SK-N-SH (cell line): ENCODE data around the gene PBXIP1. TPM values are rescaled to one million over a fixed set of nuclear protein-coding genes. Genes with fewer than 3 reads are reported as not detected.

ENCODE experiments used
- CTCF ChIA-PET: fragments of 300-600, 350-600 bp; formaldehyde crosslinking; extraction: SDS; loops from one replicate; lab custom pipeline; 2021; lab: Yijun Ruan, JAX
- POLR2A ChIA-PET: fragments of 350-600 bp; sonication (Branson Sonifier 250); formaldehyde crosslinking; extraction: SDS; loops from one replicate; lab custom pipeline; 2020; ENCODE audit warnings: antibody characterized with exemption, inconsistent platforms; lab: Yijun Ruan, JAX
- DNase-seq: peaks from one replicate; pipeline ENCODE4 v3.0.0; 2012
- H2AFZ ChIP-seq: fragments of 200-600 bp; sonication (generic); 2 replicates; pipeline ENCODE4 v1.8.1; 2016; ENCODE audit warnings: antibody characterized with exemption, mild to moderate bottlenecking, low read depth
- H3F3A ChIP-seq: fragments of 200-600 bp; sonication (generic); replicated peaks from 2 replicates; pipeline ENCODE3; 2016; ENCODE audit warnings: antibody characterized with exemption, mild to moderate bottlenecking; ENCODE audit not compliant: insufficient read depth
- H3K27ac ChIP-seq, 2 experiments: fragments of 200-500 bp in 1 of 2; fragments of 200-600 bp in 1 of 2; sonication (Bioruptor generic) in 1 of 2; sonication (generic), shearing (Covaris generic) in 1 of 2; 2 replicates each; pipeline versions ENCODE4 v1.5.1 to v1.6.1; 2014 to 2016; ENCODE audit warnings: low read depth in 2 of 2, inconsistent platforms in 1 of 2, low read length in 1 of 2, mild to moderate bottlenecking in 1 of 2, mixed read lengths in 1 of 2
- H3K27me3 ChIP-seq: fragments of 200-600 bp; sonication (generic), shearing (Covaris generic); 2 replicates; pipeline ENCODE4 v1.6.1; 2016; ENCODE audit warnings: mixed run types; ENCODE audit not compliant: insufficient read depth
- H3K36me3 ChIP-seq, 2 experiments: fragments of 200-500 bp in 1 of 2; fragments of 200-600 bp in 1 of 2; sonication (Bioruptor generic) in 1 of 2; sonication (generic) in 1 of 2; replicated peaks in 1 of 2; 2 replicates each; pipeline versions ENCODE3 to v1.5.1; 2014 to 2016; ENCODE audit warnings: low read length in 1 of 2, mild to moderate bottlenecking in 1 of 2; ENCODE audit not compliant: insufficient read depth in 2 of 2, control insufficient read depth in 1 of 2
- H3K4me1 ChIP-seq, 2 experiments: fragments of 200-500 bp in 1 of 2; fragments of 200-600 bp in 1 of 2; sonication (Bioruptor generic) in 1 of 2; sonication (generic), shearing (Covaris generic) in 1 of 2; 2 replicates each; pipeline versions ENCODE4 v1.5.1 to v1.6.1; 2014 to 2016; ENCODE audit warnings: low read depth in 1 of 2, low read length in 1 of 2, mixed run types in 1 of 2; ENCODE audit not compliant: insufficient read depth in 2 of 2, control insufficient read depth in 1 of 2
- H3K4me2 ChIP-seq: fragments of 200-600 bp; sonication (generic), shearing (Covaris generic); 2 replicates; pipeline ENCODE4 v1.6.1; 2017; ENCODE audit warnings: mixed run types
- H3K4me3 ChIP-seq, 2 experiments: fragments of 200-500 bp in 1 of 2; fragments of 200-600 bp in 1 of 2; sonication (Bioruptor generic) in 1 of 2; sonication (generic), shearing (Covaris generic) in 1 of 2; 2 replicates each; pipeline versions ENCODE4 v1.5.1 to v1.8.1; 2014 to 2016; ENCODE audit warnings: low read depth in 2 of 2, inconsistent platforms in 1 of 2, low read length in 1 of 2, mild to moderate bottlenecking in 1 of 2, mixed read lengths in 1 of 2, moderate library complexity in 1 of 2
- H3K79me2 ChIP-seq: fragments of 200-600 bp; sonication (generic); 2 replicates; pipeline ENCODE4 v1.8.1; 2017; ENCODE audit warnings: mild to moderate bottlenecking; ENCODE audit not compliant: insufficient read depth
- H3K9ac ChIP-seq: fragments of 200-600 bp; sonication (generic); 2 replicates; pipeline ENCODE4 v1.6.1; 2017; ENCODE audit warnings: mixed run types
- H3K9me2 ChIP-seq: fragments of 200-600 bp; sonication (generic); 2 replicates; pipeline ENCODE4 v1.6.1; 2017; ENCODE audit warnings: mixed run types
- H3K9me3 ChIP-seq: fragments of 200-600 bp; sonication (generic); 2 replicates; pipeline ENCODE4 v1.6.1; 2017; ENCODE audit warnings: mixed run types, mild to moderate bottlenecking, moderate library complexity
- H4K20me1 ChIP-seq: fragments of 200-600 bp; sonication (generic); 2 replicates; pipeline ENCODE4 v1.6.1; 2017; ENCODE audit warnings: mild to moderate bottlenecking, mixed run types; ENCODE audit not compliant: insufficient read depth
- CHD2 ChIP-seq: fragments of 150-350 bp; IDR thresholded peaks from 2 replicates; pipeline ENCODE4 v1.6.1; 2018; ENCODE audit warnings: low read length; ENCODE audit not compliant: partially characterized antibody
- ELF1 ChIP-seq: IDR thresholded peaks from 2 replicates; pipeline ENCODE4 v1.4.0; 2012
- EZH2phosphoT487 ChIP-seq: fragments of 200-600 bp; sonication (generic); IDR thresholded peaks from 2 replicates; pipeline ENCODE4 v1.6.1; 2017; ENCODE audit warnings: low read depth, mixed run types, mild to moderate bottlenecking, antibody characterized with exemption, moderate library complexity, borderline replicate concordance
- GATA2 ChIP-seq: sonication (generic); formaldehyde crosslinking; IDR thresholded peaks from 2 replicates; pipeline ENCODE4 v1.5.0; 2020; ENCODE audit warnings: mild to moderate bottlenecking, missing genetic modification reagents
- IRF3 ChIP-seq: fragments of 150-350 bp; IDR thresholded peaks from 2 replicates; pipeline ENCODE4 v1.6.1; 2016; ENCODE audit warnings: mild to moderate bottlenecking, low read depth, low read length
- JUND ChIP-seq: IDR thresholded peaks from 2 replicates; pipeline ENCODE4 v1.4.0; 2012
- MXI1 ChIP-seq: IDR thresholded peaks from 2 replicates; pipeline ENCODE4 v1.6.1; 2012; ENCODE audit warnings: mild to moderate bottlenecking, low read depth, low read length, improper control_type of control experiment
- NFIC ChIP-seq: IDR thresholded peaks from 2 replicates; pipeline ENCODE4 v1.4.0; 2012; ENCODE audit warnings: borderline replicate concordance
- PBX3 ChIP-seq: IDR thresholded peaks from 2 replicates; pipeline ENCODE4; 2012
- YY1 ChIP-seq: IDR thresholded peaks from 2 replicates; pipeline ENCODE4 v1.4.0; 2012; ENCODE audit warnings: low read depth, mild to moderate bottlenecking
- ZBTB33 ChIP-seq: IDR thresholded peaks from 2 replicates; pipeline ENCODE4 v1.4.0; 2012; ENCODE audit warnings: low read depth, borderline replicate concordance
- WGBS: methylation state at CpG from one replicate; pipeline ENCODE4 v1.1.6; 2017; ENCODE audit warnings: low lambda C conversion rate; 5-methylcytosine and 5-hydroxymethylcytosine counted together
- polyA plus RNA-seq, 3 experiments: library from polyadenylated mRNA; depleted of rRNA; stranded (reverse); fragments of >200 nt; gene quantifications; 2 replicates each; pipeline ENCODE4 v1.2.3, GENCODE V29; 2012

PBXIP1 gene
- polyA plus RNA-seq, 1 of the 3 experiments (the other 2 are of a cell fraction), result 55.9 TPM

GRCh38 chr1:154957091-154957657, 1.3 kb upstream of the PBXIP1 start:
- peak overlapping the region in 1 of 2 experiments; percentile 91; a peak in 1 of 4 replicates for H3K27ac ChIP-seq
- H3K4me3 ChIP-seq, result no peak overlapping the region
- peaks cover 0 to 51% of the 10 kb centered on the region in 2 experiments; a peak in 3 of 4 replicates for H3K4me1 ChIP-seq
- no peak overlapping the region for H3K9ac ChIP-seq
- peaks cover 15% of the 10 kb centered on the region for H3F3A ChIP-seq
- no peak overlapping the region for H2AFZ ChIP-seq
- WGBS, result 77% methylated on average over 9 of the region's 9 CpGs
- peaks cover 22% of the 10 kb centered on the region for H3K79me2 ChIP-seq
- no peak for DNase-seq
- ChIA-PET POLR2A (interaction anchor here (0.7 to 3.0 kb wide), 2 partner anchors 13 to 46 kb away, joined by 3 to 16 read pairs; partner anchors contain the start of gene SHC1), CTCF (interaction anchor here (0.8 to 37.5 kb wide), 6 partner anchors 18 to 402 kb away, joined by 3 to 640 read pairs (median 7); partner anchors contain the start of genes LENEP and ZBTB7B)
- H3K27me3 ChIP-seq, result no peaks in the 10 kb centered on the region
- no peaks in the 10 kb centered on the region for H3K9me3 ChIP-seq
- H3K4me2 ChIP-seq, result peak overlapping the region; percentile 87
- no peaks in the 10 kb centered on the region for H3K9me2 ChIP-seq
- TF ChIP-seq ZBTB33 (no peak), CHD2 (no peak), YY1 (no peak), NFIC (no peak), MXI1 (no peak), GATA2 (CRISPR knock-in tag) (no peak), JUND (no peak), IRF3 (no peak)
- no peaks in the 10 kb centered on the region for H4K20me1 ChIP-seq
- H3K36me3 ChIP-seq, result peaks cover 0 to 21% of the 10 kb centered on the region in 2 experiments

- CTCF ChIA-PET, result interaction anchor here (1.0 to 37.5 kb wide), 9 partner anchors 17 to 401 kb away, joined by 3 to 640 read pairs (median 5); partner anchors contain the start of genes LENEP and ZBTB7B
- TF ChIP-seq ELF1 (0 out of 2 replicates have a peak, but pooled peaks have one; percentile 1), PBX3 (peak; percentile 1; the same call in 1 of the 2 replicates), CHD2 (peak; percentile 3), EZH2phosphoT487 (no peak)
- no peaks in the 10 kb centered on the region for H3K9me2 ChIP-seq
- POLR2A ChIA-PET, result interaction anchor here (1.0 to 3.0 kb wide), 4 partner anchors 12 to 61 kb away, joined by 3 to 16 read pairs (median 6); partner anchors contain the start of gene SHC1
- H3K4me1 ChIP-seq, result peaks cover 0 to 52% of the 10 kb centered on the region in 2 experiments; a peak in 3 of 4 replicates
- no peak for DNase-seq
- H4K20me1 ChIP-seq, result no peaks in the 10 kb centered on the region
- peak overlapping the region; percentile 74 to 79 for H3K4me3 ChIP-seq
- 26% methylated on average over 6 of the region's 6 CpGs for WGBS
- peak overlapping the region; percentile 75 for H3K9ac ChIP-seq
- H3K36me3 ChIP-seq, result peaks cover 0 to 22% of the 10 kb centered on the region in 2 experiments
- no peaks in the 10 kb centered on the region for H3K27me3 ChIP-seq
- H3K79me2 ChIP-seq, result peaks cover 22% of the 10 kb centered on the region
- peak overlapping the region; percentile 87 for H3K4me2 ChIP-seq
- H3K27ac ChIP-seq, result peak overlapping the region; percentile 81 to 91
- H3F3A ChIP-seq, result peaks cover 15% of the 10 kb centered on the region
- H2AFZ ChIP-seq, result peak overlapping the region; percentile 74
- no peaks in the 10 kb centered on the region for H3K9me3 ChIP-seq
These were observed 644 bp upstream of the PBXIP1 start for GRCh38 chr1:154956544-154956941.
